ENCODE data around the gene CCDC86. TPM values are rescaled to one million over a fixed set of nuclear protein-coding genes. Genes with fewer than 3 reads are reported as not detected.
A peak's percentile ranks its signal among the peaks of the same experiment; 100 is the strongest.

The CCDC86 gene
- total and polyA plus RNA-seq, 9 of the 15 experiments (the other 6 are each of a cell fraction or from before 2014, with no cell fraction given), result 4.6 to 102 (median 25.2) TPM

GRCh38 chr11:60851327-60852104, 9.6 kb downstream of the CCDC86 start:
- WGBS (ENCODE audit: insufficient coverage, low coverage, missing lambda C conversion rate), result 86% methylated on average over 16 of the region's 17 CpGs
- no peak for ATAC-seq
- in situ Hi-C loops (cut with MboI), result no loop called here
- Histone ChIP-seq H3K36me3 (ENCODE audit: control insufficient read depth, insufficient read depth, low read length) (peaks cover 61% of the 10 kb centered on the region; the same call in 2 of the 3 replicates), H3K27ac (ENCODE audit: extremely low read depth, low read depth, low read length) (no peak overlapping the region; the same call in 2 of the 3 replicates), H3K9ac (ENCODE audit: insufficient read depth in 1 of 2, low read depth in 2 of 2, low read length in 2 of 2) (no peak overlapping the region), H2AFZ (ENCODE audit: low read depth, low read length) (no peak overlapping the region), H3K9me3 (replicated peaks; ENCODE audit: control insufficient read depth, insufficient read depth, low read depth, low read length) (no peaks in the 10 kb centered on the region), H4K20me1 (replicated peaks; ENCODE audit: control insufficient read depth, insufficient read depth, low read length) (no peaks in the 10 kb centered on the region), H3K27me3 (ENCODE audit: control insufficient read depth in 2 of 2, insufficient read depth in 2 of 2, low read length in 2 of 2) (no peaks in the 10 kb centered on the region), H3K4me2 (ENCODE audit: insufficient read depth, low read length) (no peak overlapping the region), H3K4me3 (no peak overlapping the region), H3K79me2 (ENCODE audit: control insufficient read depth, insufficient read depth, low read length) (peaks cover 14% of the 10 kb centered on the region), H3K4me1 (replicated peaks in 1 of 2; ENCODE audit: control insufficient read depth in 2 of 2, insufficient read depth in 2 of 2, low read length in 2 of 2) (peaks cover 37 to 60% of the 10 kb centered on the region in 2 experiments), H3K9me1 (ENCODE audit: control insufficient read depth, insufficient read depth, low read length) (peaks cover 6% of the 10 kb centered on the region)
- ChIA-PET CTCF (ENCODE audit: low intra/inter-chr PET ratio) (no interaction called here), POLR2A (no interaction called here)
- no peak for TF ChIP-seq TAF15 (IDR thresholded peaks at IDR 0.05; ENCODE audit: low read depth, low read length)
- 0 out of 2 replicates have a peak, but pooled peaks have one; percentile 25 for TF ChIP-seq POLR2A (conservative IDR thresholded peaks at IDR 0.05)
- intact Hi-C loops (cut with micrococcal nuclease), result no loop called here
- FAIRE-seq, result no peak
- BruUV-seq (replicated peaks), result no TSS peak
- no peak for DNase-seq (ENCODE audit: extremely low read depth in 1 of 4, low spot score in 3 of 4)

GRCh38 chr11:60852117-60852981, 10.4 kb downstream of the CCDC86 start:
- Histone ChIP-seq H4K20me1 (replicated peaks; ENCODE audit: control insufficient read depth, insufficient read depth, low read length) (no peaks in the 10 kb centered on the region), H3K27ac (ENCODE audit: extremely low read depth, low read depth, low read length) (no peak overlapping the region), H3K4me2 (ENCODE audit: insufficient read depth, low read length) (no peak overlapping the region), H3K4me1 (replicated peaks in 1 of 2; ENCODE audit: control insufficient read depth in 2 of 2, insufficient read depth in 2 of 2, low read length in 2 of 2) (peaks cover 37 to 60% of the 10 kb centered on the region in 2 experiments), H3K79me2 (ENCODE audit: control insufficient read depth, insufficient read depth, low read length) (peaks cover 10% of the 10 kb centered on the region), H3K9ac (ENCODE audit: insufficient read depth in 1 of 2, low read depth in 2 of 2, low read length in 2 of 2) (no peak overlapping the region), H3K36me3 (ENCODE audit: control insufficient read depth, insufficient read depth, low read length) (peaks cover 56% of the 10 kb centered on the region; the same call in 2 of the 3 replicates), H2AFZ (ENCODE audit: low read depth, low read length) (no peak overlapping the region), H3K27me3 (ENCODE audit: control insufficient read depth in 2 of 2, insufficient read depth in 2 of 2, low read length in 2 of 2) (no peaks in the 10 kb centered on the region), H3K4me3 (no peak overlapping the region), H3K9me1 (ENCODE audit: control insufficient read depth, insufficient read depth, low read length) (peaks cover 6% of the 10 kb centered on the region), H3K9me3 (replicated peaks; ENCODE audit: control insufficient read depth, insufficient read depth, low read depth, low read length) (no peaks in the 10 kb centered on the region)
- ATAC-seq (no peak), FAIRE-seq (no peak), DNase-seq (ENCODE audit: extremely low read depth in 1 of 4, low spot score in 3 of 4) (no peak)
- no TSS peak for BruUV-seq (replicated peaks)
- POLR2A ChIA-PET, result interaction anchor here (2.0 kb wide), 1 partner anchor 10 kb away, joined by 4 read pairs; no protein-coding TSS in a partner anchor
- 96% methylated on average over 28 of the region's 78 CpGs for WGBS (ENCODE audit: insufficient coverage, low coverage, missing lambda C conversion rate)
- in situ Hi-C loops (cut with MboI) (no loop called here), intact Hi-C loops (cut with micrococcal nuclease) (no loop called here)
- CTCF ChIA-PET (ENCODE audit: low intra/inter-chr PET ratio), result no interaction called here
- TF ChIP-seq HMG20B (CRISPR knock-in tag; IDR thresholded peaks at IDR 0.05), result no peak
- TF ChIP-seq MIER1 (IDR thresholded peaks at IDR 0.05; ENCODE audit: low read depth), result no peak
- TF ChIP-seq, protein P1, sequence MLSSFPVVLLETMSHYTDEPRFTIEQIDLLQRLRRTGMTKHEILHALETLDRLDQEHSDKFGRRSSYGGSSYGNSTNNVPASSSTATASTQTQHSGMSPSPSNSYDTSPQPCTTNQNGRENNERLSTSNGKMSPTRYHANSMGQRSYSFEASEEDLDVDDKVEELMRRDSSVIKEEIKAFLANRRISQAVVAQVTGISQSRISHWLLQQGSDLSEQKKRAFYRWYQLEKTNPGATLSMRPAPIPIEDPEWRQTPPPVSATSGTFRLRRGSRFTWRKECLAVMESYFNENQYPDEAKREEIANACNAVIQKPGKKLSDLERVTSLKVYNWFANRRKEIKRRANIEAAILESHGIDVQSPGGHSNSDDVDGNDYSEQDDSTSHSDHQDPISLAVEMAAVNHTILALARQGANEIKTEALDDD (IDR thresholded peaks at IDR 0.05), result no peak
- TF ChIP-seq SRSF7 (optimal IDR thresholded peaks at IDR 0.05; ENCODE audit: low read depth, low read length), result no peak
- no peak for TF ChIP-seq SNAPC5 (CRISPR knock-in tag; IDR thresholded peaks at IDR 0.05)
- TF ChIP-seq POLR2G (IDR thresholded peaks at IDR 0.05; ENCODE audit: low read depth, low read length), result peak; percentile 22; the same call in 1 of the 2 replicates
- TF ChIP-seq GABPA (tag; conservative IDR thresholded peaks at IDR 0.05; ENCODE audit: low read depth), result no peak
- no peak for TF ChIP-seq NCOA1 (IDR thresholded peaks at IDR 0.05; ENCODE audit: low read depth)
- no peak for TF ChIP-seq SP2 (IDR thresholded peaks at IDR 0.05; ENCODE audit: extremely low read depth, low read depth, low read length, poor library complexity, severe bottlenecking)
